CD1c-positive myeloid dendritic cell (primary cell): ENCODE data around the gene EEF1AKMT4.
"Not testable (repeated sequence)": the region's sequence is repeated elsewhere in the genome, so short reads cannot be mapped to it uniquely, and the experiment has no call there.

Source experiments
- DNase-seq: peaks from one replicate; pipeline ENCODE4 v3.0.0-alpha.2; 2016; ENCODE audit errors: extremely low spot score

Gene EEF1AKMT4

GRCh38 chr3:184259878-184260723, 10.6 kb downstream of the EEF1AKMT4 start:
- DNase-seq, result peak; percentile 50

GRCh38 chr3:184260724-184261269, 11.3 kb downstream of the EEF1AKMT4 start:
- DNase-seq, result no peak

GRCh38 chr3:184261270-184261853, 11.9 kb downstream of the EEF1AKMT4 start, which contains the start of gene CAMK2N2:
Gene CAMK2N2, minus strand, starts transcription at chr3:184261553. Its CDS starts 268 bp downstream, at chr3:184261285.
- peak; percentile 47 for DNase-seq

- DNase-seq, result peak; percentile 57
These were observed 12.6 kb downstream of the EEF1AKMT4 start for GRCh38 chr3:184261854-184262763.

- DNase-seq, result no peak
These were observed 13.3 kb downstream of the EEF1AKMT4 start for GRCh38 chr3:184262764-184263179.

GRCh38 chr3:184267249-184267648, 17.8 kb downstream of the EEF1AKMT4 start:
- not testable (repeated sequence) for DNase-seq

- no peak for DNase-seq
These were observed 22.8 kb downstream of the EEF1AKMT4 start for GRCh38 chr3:184272269-184272668.

GRCh38 chr3:184275381-184275701, 25.9 kb downstream of the EEF1AKMT4 start:
- DNase-seq, result no peak

GRCh38 chr3:184275961-184276910, 26.8 kb downstream of the EEF1AKMT4 start, which contains the start of gene ECE2:
Gene ECE2, plus strand, starts transcription at chr3:184276022. Its CDS starts 132 bp downstream, at chr3:184276154.
- no peak for DNase-seq

- no peak for DNase-seq
These were observed 27.9 kb downstream of the EEF1AKMT4 start for GRCh38 chr3:184277366-184277765.

- no peak for DNase-seq
These were observed 33.5 kb downstream of the EEF1AKMT4 start for GRCh38 chr3:184282941-184283340.

- DNase-seq, result no peak
These were observed 34.2 kb downstream of the EEF1AKMT4 start for GRCh38 chr3:184283681-184284080.

- DNase-seq, result no peak
These were observed 35.2 kb downstream of the EEF1AKMT4 start for GRCh38 chr3:184284696-184285095.

- peak; percentile 54 for DNase-seq
These were observed 40.0 kb downstream of the EEF1AKMT4 start for GRCh38 chr3:184289426-184289938.

- DNase-seq, result no peak
These were observed 40.9 kb downstream of the EEF1AKMT4 start for GRCh38 chr3:184290331-184290730.

- no peak for DNase-seq
These were observed 41.7 kb downstream of the EEF1AKMT4 start for GRCh38 chr3:184291044-184291737.

- DNase-seq, result no peak
These were observed 42.4 kb downstream of the EEF1AKMT4 start for GRCh38 chr3:184291738-184292445.

GRCh38 chr3:184295771-184296170, 46.3 kb downstream of the EEF1AKMT4 start:
- DNase-seq, result no peak

GRCh38 chr3:184296616-184297015, 47.1 kb downstream of the EEF1AKMT4 start:
- DNase-seq, result no peak
